Measurements from ENCODE around the gene TANC2.

The TANC2 gene

GRCh38 chr17:62941358-62941991 lies 24.6 kb upstream of the TANC2 start (continued):
- no peak for TF ChIP-seq ZBTB20 (tag by site-specific recombination; IDR thresholded peaks at IDR 0.05)

- ChIA-PET CTCF (interaction anchor here (0.6 to 1.0 kb wide), 3 partner anchors 20 to 479 kb away, joined by 3 to 5 read pairs (median 3); no protein-coding TSS in a partner anchor), POLR2A (no interaction called here)
- TF ChIP-seq ZNF580 (tag by site-specific recombination; IDR thresholded peaks at IDR 0.05) (no peak), ZFP37 (tag by site-specific recombination; IDR thresholded peaks at IDR 0.05) (no peak), ATF2 (tag by site-specific recombination; IDR thresholded peaks at IDR 0.05; ENCODE audit: low read depth) (no peak), YY2 (tag by site-specific recombination; IDR thresholded peaks at IDR 0.05) (no peak), ZNF529 (tag by site-specific recombination; IDR thresholded peaks at IDR 0.05; ENCODE audit: insufficient replicate concordance) (no peak), ZNF138 (tag by site-specific recombination; IDR thresholded peaks at IDR 0.05; ENCODE audit: borderline replicate concordance) (no peak), ZNF785 (tag by site-specific recombination; IDR thresholded peaks at IDR 0.05) (no peak), ZNF660 (tag by site-specific recombination; IDR thresholded peaks at IDR 0.05) (no peak), ZNF623 (tag by site-specific recombination; IDR thresholded peaks at IDR 0.05) (no peak), ZNF394 (tag by site-specific recombination; IDR thresholded peaks at IDR 0.05; ENCODE audit: borderline replicate concordance) (no peak), ZBTB11 (tag by site-specific recombination; conservative IDR thresholded peaks at IDR 0.05; ENCODE audit: low read depth) (no peak)
- no peaks in the 10 kb centered on the region for H3K36me3 ChIP-seq (ENCODE audit: control insufficient read depth in 2 of 2, insufficient read depth in 1 of 2, low read length in 2 of 2)
- H3K27ac ChIP-seq (ENCODE audit: extremely low read depth, low read depth, low read length), result no peak overlapping the region
- no peaks in the 10 kb centered on the region for H3K4me1 ChIP-seq (ENCODE audit: control insufficient read depth, insufficient read depth, low read length)
- H3K4me3 ChIP-seq (ENCODE audit: low read depth, low read length), result no peak overlapping the region
- H3K9me3 ChIP-seq (ENCODE audit: control insufficient read depth, insufficient read depth, low read depth, low read length), result no peaks in the 10 kb centered on the region
These were observed 17.7 kb upstream of the TANC2 start for GRCh38 chr17:62948370-62948769.

DNA sequence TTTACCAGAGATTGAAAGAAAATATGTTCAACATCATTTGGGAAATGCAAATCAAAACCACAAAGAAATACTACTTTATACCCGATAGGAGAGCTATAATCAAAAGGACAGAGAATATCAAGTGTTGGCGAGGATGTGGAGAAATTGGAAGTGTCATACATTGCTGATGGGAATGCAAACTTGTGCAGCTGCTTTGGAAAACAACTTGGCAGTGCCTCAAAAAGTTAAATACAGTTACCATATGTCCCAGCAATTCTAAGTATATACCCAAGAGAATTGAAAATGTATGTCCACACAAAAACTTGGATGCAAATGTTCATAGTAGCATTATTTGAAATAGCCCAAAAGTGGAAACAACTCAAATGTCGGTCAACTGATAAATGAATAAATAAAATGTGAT lies 17.0 kb upstream of the TANC2 start:
- Histone ChIP-seq H3K9me3 (ENCODE audit: control insufficient read depth, insufficient read depth, low read depth, low read length) (no peaks in the 10 kb centered on the region), H3K4me3 (ENCODE audit: low read depth, low read length) (no peak overlapping the region), H3K4me1 (ENCODE audit: control insufficient read depth, insufficient read depth, low read length) (no peaks in the 10 kb centered on the region), H3K36me3 (ENCODE audit: control insufficient read depth in 2 of 2, insufficient read depth in 1 of 2, low read length in 2 of 2) (no peaks in the 10 kb centered on the region), H3K27ac (ENCODE audit: extremely low read depth, low read depth, low read length) (no peak overlapping the region)
- CTCF ChIA-PET, result interaction anchor here (1.0 kb wide), 1 partner anchor 19 kb away, joined by 3 read pairs; no protein-coding TSS in a partner anchor
- POLR2A ChIA-PET, result no interaction called here
- TF ChIP-seq ZNF302 (tag by site-specific recombination; IDR thresholded peaks at IDR 0.05; ENCODE audit: low read depth) (no peak), ZNF239 (tag by site-specific recombination; IDR thresholded peaks at IDR 0.05) (no peak), ZNF624 (tag by site-specific recombination; IDR thresholded peaks at IDR 0.05) (no peak), ZNF501 (tag by site-specific recombination; IDR thresholded peaks at IDR 0.05) (no peak)
